GM06990 (cell line): ENCODE data around the gene LIMS2.

Experiments
- DNase-seq: peaks from one replicate; pipeline ENCODE4 v3.0.0-alpha.2; 2011; ENCODE audit not compliant: insufficient read length; ENCODE audit errors: extremely low read depth
- H3K27me3 ChIP-seq: replicated peaks from 2 replicates; pipeline ENCODE4 v1.6.0; 2011; ENCODE audit warnings: low read length; ENCODE audit not compliant: control insufficient read depth, insufficient read depth
- H3K36me3 ChIP-seq: 2 replicates; pipeline ENCODE4 v1.5.1; 2011; ENCODE audit warnings: low read length; ENCODE audit not compliant: control insufficient read depth, insufficient read depth
- H3K4me3 ChIP-seq: replicated peaks from 2 replicates; pipeline ENCODE4 v1.5.1; 2011; ENCODE audit warnings: low read depth, mild to moderate bottlenecking, control low read depth, low read length
- CTCF ChIP-seq: IDR thresholded peaks from 2 replicates; pipeline ENCODE4 v1.5.1; 2011; ENCODE audit warnings: low read length, control low read depth, mild to moderate bottlenecking, inconsistent platforms; ENCODE audit not compliant: insufficient read depth, poor library complexity, severe bottlenecking

The LIMS2 gene

GRCh38 chr2:127702395-127703009 lies 27.2 kb upstream of the LIMS2 start:
- H3K36me3 ChIP-seq, result peaks cover 6% of the 10 kb centered on the region
- no peak for DNase-seq

GRCh38 chr2:127701651-127702394 lies 26.5 kb upstream of the LIMS2 start:
- DNase-seq, result peak; percentile 90
- TF ChIP-seq CTCF, result peak; percentile 26
- no peaks in the 10 kb centered on the region for H3K27me3 ChIP-seq
- H3K36me3 ChIP-seq, result peaks cover 6% of the 10 kb centered on the region
- H3K4me3 ChIP-seq, result peak overlapping the region; percentile 66

More at GRCh38 chr2:127702395-127703009, 27.2 kb upstream of the LIMS2 start:
- Histone ChIP-seq H3K27me3 (no peaks in the 10 kb centered on the region), H3K4me3 (peak overlapping the region; percentile 66)
- TF ChIP-seq CTCF, result peak; percentile 1

GRCh38 chr2:127701193-127701650 lies 25.9 kb upstream of the LIMS2 start, which contains the start of gene SFT2D3:
SFT2D3 (plus strand) TSS chr2:127701497; CDS start chr2:127701529, 32 bp downstream.
- no peak for TF ChIP-seq CTCF
- Histone ChIP-seq H3K36me3 (peaks cover 4% of the 10 kb centered on the region; the same call in 1 of the 2 replicates), H3K4me3 (peak within 1 kb of the TSS; percentile 66), H3K27me3 (no peaks in the 10 kb centered on the region)
- DNase-seq, result peak; percentile 97

GRCh38 chr2:127700527-127701192 lies 25.3 kb upstream of the LIMS2 start:
- H3K36me3 ChIP-seq, result 0 out of 2 replicates have a peak, but pooled peaks cover 2% of the 10 kb centered on the region
- H3K27me3 ChIP-seq, result no peaks in the 10 kb centered on the region
- peak overlapping the region; percentile 66 for H3K4me3 ChIP-seq
- DNase-seq, result peak; percentile 85
- TF ChIP-seq CTCF, result peak; percentile 38

- H3K27me3 ChIP-seq, result no peaks in the 10 kb centered on the region
- no peaks in the 10 kb centered on the region for H3K36me3 ChIP-seq
- H3K4me3 ChIP-seq, result no peak overlapping the region
- DNase-seq, result no peak
- no peak for TF ChIP-seq CTCF
Observed at GRCh38 chr2:127698553-127699355, 23.4 kb upstream of the LIMS2 start.
